ENCODE data around the gene KCTD13. TPM values are rescaled to one million over a fixed set of nuclear protein-coding genes. Genes with fewer than 3 reads are reported as not detected.
"Not testable (repeated sequence)": the region's sequence is repeated elsewhere in the genome, so short reads cannot be mapped to it uniquely, and the experiment has no call there.

Gene KCTD13
- total RNA-seq, 1 experiment from 2014 or later: 10.2 TPM

DNA sequence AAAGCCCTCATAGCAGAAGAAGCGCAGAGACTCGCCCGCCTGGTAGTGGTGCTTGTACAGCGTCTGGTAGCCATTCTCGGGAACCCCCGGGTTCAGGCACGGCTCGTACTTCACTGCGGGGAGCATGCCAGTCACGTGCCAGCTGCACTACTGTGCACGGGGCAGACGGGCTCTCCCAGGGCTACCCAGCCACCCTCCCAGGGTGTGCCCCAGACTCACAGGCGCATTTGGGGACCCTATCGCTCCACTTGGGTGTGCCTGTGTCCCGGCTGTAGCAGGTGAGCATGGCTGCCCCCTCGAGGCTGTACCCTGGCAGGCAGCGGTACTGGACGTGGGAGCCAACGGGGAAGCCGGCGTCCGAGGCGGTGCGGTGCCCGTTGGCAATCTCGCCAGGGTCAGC, 52.7 kb downstream of the KCTD13 start:
- no peak overlapping the region for H3K27ac ChIP-seq
- no peak for DNase-seq (ENCODE audit: low read depth in 1 of 2, low spot score in 2 of 2)
- no peaks in the 10 kb centered on the region for H3K4me1 ChIP-seq (replicated peaks)
- H3K36me3 ChIP-seq: no peaks in the 10 kb centered on the region
- no peak overlapping the region for H3K4me3 ChIP-seq
- H3K9me3 ChIP-seq (replicated peaks): no peaks in the 10 kb centered on the region
- H3K27me3 ChIP-seq (replicated peaks): peaks cover 7% of the 10 kb centered on the region

DNA sequence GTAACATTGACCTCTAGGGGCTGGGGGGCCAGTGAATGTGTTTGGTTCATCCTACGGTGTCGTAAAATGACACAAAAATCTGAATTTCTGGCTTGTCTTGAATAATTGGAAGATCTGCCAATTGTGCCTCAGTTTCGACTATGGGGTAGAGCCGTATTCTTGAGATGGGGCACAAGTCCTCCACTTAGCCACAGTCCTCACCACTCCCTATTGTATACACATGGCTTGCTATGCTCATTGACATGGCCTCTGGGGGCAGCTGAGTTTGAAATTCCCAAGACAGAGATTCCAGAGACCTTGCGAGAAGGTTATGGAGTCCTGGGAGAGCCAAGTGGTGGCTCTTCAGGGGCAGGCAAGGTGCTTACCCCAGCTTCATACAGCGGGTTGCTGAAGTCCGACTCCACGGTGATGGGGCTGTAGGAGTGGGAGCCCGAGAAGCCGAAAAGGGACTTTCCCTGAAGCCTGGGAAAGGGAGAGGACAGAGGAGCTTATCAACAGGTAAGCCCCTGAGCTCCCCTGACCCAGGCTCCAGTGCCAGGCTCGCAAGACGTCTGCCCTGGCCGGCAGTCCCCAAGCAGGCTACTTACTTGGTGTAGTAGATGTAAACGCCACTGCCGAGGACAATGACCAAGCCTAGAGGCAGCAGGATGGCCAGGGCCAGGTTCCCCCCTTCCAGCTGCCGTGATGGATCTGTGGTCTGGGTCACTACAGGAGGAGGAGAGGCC, 54.0 kb downstream of the KCTD13 start:
- no peaks in the 10 kb centered on the region for H3K36me3 ChIP-seq
- H3K27me3 ChIP-seq (replicated peaks): peaks cover 4% of the 10 kb centered on the region
- no peak overlapping the region for H3K4me3 ChIP-seq
- H3K27ac ChIP-seq: no peak overlapping the region
- H3K9me3 ChIP-seq (replicated peaks): no peaks in the 10 kb centered on the region
- no peak for DNase-seq (ENCODE audit: low read depth in 1 of 2, low spot score in 2 of 2)
- H3K4me1 ChIP-seq (replicated peaks): no peaks in the 10 kb centered on the region

DNA sequence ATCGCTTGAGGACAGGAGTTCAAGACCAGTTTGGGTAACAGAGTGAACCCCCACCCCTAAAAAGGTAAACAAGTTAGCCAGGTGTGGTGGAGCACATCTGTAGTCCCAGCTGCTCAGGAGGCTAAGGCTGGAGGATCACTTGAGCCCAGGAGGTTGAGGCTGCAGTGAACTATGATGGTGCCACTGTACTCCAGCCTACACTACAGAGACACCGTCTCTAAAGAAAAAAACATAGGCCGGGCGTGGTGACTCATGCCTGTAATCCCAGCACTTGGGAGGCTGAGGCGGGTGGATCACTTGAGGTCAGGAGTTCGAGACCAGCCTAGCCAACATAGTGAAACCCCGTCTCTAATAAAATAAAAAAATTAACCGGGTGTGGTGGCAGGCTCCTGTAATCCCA, 57.0 kb downstream of the KCTD13 start:
- not testable (repeated sequence) for DNase-seq (ENCODE audit: low read depth in 1 of 2, low spot score in 2 of 2); H3K4me3 ChIP-seq; H3K27me3 ChIP-seq (replicated peaks); H3K4me1 ChIP-seq (replicated peaks); H3K9me3 ChIP-seq (replicated peaks); H3K27ac ChIP-seq; H3K36me3 ChIP-seq

DNA sequence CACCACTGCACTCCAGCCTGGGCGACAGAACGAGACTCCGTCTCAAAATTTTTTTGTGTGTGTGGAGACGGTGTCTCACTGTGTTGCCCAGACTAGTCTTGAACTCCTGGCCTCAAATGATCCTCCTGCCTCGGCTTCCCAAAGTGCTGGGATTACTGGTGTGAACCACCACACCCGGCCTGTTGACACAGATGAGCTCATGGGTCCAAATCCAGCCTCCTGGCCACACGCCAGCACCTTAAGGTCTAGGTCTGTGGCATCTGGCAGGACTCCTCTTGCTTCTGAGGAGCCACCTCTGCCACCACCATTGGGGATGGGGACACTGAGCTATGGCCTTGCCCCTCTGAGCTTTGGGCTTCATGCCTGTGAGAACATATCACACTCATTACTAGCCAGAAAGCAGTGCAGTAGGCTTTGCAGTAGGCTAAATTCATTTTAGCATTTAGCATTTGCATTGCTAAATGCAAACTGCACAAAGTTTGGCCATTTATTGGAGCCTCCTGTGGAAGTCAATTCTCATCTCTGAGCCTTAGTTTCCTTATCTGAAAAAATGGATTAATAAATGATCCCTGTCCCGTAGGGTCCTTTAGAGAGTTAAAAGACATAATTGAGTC, 57.5 kb downstream of the KCTD13 start:
- Histone ChIP-seq H3K27me3 (replicated peaks) (no peaks in the 10 kb centered on the region), H3K4me3 (no peak overlapping the region), H3K27ac (no peak overlapping the region), H3K4me1 (replicated peaks) (peaks cover 3% of the 10 kb centered on the region; the same call in 1 of the 2 replicates), H3K9me3 (replicated peaks) (no peaks in the 10 kb centered on the region), H3K36me3 (no peaks in the 10 kb centered on the region)
- DNase-seq (ENCODE audit: low read depth in 1 of 2, low spot score in 2 of 2): no peak

DNA sequence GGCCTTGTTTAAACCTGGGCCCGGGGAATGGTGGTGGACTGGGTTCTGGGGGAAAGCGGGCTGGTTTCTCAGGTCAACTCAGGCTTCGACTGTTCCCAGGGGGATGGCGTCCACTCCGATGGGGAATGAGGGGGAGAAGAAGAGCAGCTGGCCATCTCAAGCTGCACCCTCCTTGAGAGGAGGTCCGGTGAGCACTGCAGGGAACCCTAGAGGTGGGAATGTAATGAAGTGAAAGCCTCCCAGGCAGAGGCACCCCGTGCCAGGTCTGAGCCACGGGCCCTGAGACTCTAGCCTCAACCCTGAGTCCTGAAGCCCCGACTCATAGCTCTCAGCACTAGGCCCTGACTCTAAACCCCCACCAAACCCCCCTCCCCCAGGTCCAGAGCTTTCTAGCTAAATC, 61.8 kb downstream of the KCTD13 start:
- no peak for DNase-seq (ENCODE audit: low read depth in 1 of 2, low spot score in 2 of 2)
- Histone ChIP-seq H3K27ac (no peak overlapping the region), H3K4me1 (replicated peaks) (peaks cover 9% of the 10 kb centered on the region; the same call in 1 of the 2 replicates), H3K27me3 (replicated peaks) (no peaks in the 10 kb centered on the region), H3K4me3 (no peak overlapping the region), H3K36me3 (peaks cover 23% of the 10 kb centered on the region), H3K9me3 (replicated peaks) (no peaks in the 10 kb centered on the region)

DNA sequence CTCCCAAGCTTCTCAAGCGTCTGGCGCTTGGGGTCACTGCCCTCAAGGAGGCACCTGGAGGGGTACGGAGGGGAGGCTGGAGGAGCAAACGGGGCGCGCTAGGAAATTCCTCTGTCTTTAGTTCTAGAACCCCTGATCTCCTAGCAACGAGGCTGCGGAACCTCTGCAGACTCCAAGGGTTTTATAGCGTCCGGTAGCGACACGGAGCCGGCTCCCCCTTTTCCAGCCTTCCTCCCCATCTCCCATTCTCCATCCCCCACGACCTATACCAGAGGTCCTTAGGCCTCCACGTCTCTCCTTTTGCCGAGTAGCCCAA, 62.4 kb downstream of the KCTD13 start:
- peak overlapping the region; percentile 70 for H3K4me3 ChIP-seq
- peaks cover 9% of the 10 kb centered on the region; the same call in 1 of the 2 replicates for H3K4me1 ChIP-seq (replicated peaks)
- H3K27me3 ChIP-seq (replicated peaks): no peaks in the 10 kb centered on the region
- H3K36me3 ChIP-seq: peaks cover 29% of the 10 kb centered on the region
- no peaks in the 10 kb centered on the region for H3K9me3 ChIP-seq (replicated peaks)
- DNase-seq (ENCODE audit: low read depth in 1 of 2, low spot score in 2 of 2): no peak
- no peak overlapping the region for H3K27ac ChIP-seq

DNA sequence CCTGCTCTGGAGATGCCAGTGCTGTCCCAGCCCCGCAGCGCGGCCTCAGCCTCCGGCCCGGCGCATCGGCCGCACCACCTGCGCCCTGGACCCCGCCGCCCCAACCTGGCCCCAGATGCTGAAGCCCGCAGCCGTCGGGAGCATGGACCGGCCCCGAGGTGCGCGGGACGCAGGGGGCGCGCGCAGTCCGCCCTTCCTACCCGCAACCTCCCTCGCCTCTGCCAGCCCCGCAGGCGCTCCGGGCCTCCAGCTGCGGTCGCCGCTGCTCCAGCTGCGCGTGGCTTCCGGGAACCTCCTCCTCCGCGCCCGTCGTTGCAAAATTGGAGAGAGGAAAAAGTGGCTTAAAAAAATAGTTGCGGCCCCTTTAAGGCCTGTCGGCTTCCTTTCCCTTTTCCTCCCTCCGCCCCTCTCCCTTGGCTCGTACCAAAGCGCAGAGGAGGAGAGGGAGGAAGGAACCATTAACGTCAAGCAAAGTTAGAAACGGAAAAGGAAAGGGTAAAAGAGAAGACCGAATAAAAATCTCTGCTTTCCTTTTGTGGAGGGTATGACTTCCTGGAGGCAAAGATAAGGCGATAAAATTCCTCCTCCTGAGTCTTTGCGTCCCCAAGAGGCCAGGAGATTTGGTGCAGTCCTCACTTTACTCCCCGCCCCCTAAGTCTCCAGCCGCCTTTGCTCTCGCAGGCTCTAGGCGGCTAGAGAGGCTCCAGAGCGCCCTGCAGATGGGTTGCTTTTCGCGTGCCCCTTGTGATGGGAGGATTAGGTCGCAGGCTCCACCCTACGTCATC, 63.0 kb downstream of the KCTD13 start, which contains the start of gene CDIPT:
Gene CDIPT, minus strand, starts transcription at position 343 of the 785 bp plus-strand sequence. CDS start 369 bp downstream, outside the sequence.
- Histone ChIP-seq H3K4me1 (replicated peaks) (peaks cover 9% of the 10 kb centered on the region; the same call in 1 of the 2 replicates), H3K9me3 (replicated peaks) (no peaks in the 10 kb centered on the region), H3K27ac (peak within 1 kb of the TSS; percentile 97), H3K36me3 (peaks cover 33% of the 10 kb centered on the region), H3K4me3 (peak within 1 kb of the TSS; percentile 70), H3K27me3 (replicated peaks) (no peaks in the 10 kb centered on the region)
- DNase-seq (ENCODE audit: low read depth in 1 of 2, low spot score in 2 of 2): peak; percentile 96 to 99

DNA sequence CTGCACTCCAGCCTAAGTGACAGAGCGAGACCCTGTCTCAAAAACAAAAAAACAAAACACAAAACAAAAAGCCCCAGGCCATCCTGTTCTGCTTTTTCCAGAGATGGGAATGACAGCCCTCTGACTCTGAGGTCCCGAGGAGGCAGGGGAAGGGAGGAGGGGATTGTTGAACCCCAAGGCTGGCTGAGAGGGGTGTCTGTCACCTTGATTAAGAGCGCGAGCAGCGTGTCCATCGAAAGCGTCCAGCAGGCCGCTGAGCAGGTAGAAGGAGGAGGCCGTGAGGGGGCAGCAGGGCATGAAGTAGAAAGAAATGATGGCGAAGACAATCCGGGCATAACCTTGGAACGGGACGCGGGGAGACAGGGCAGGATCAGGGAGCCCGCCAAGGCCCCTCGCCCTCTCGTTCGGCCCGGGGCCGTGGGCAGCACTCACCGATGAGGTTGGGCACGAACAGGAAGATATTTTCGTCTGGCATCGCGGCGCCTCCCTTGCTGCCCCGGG, 63.6 kb downstream of the KCTD13 start:
- H3K27ac ChIP-seq: no peak overlapping the region
- peak in 1 of 2 experiments; percentile 2 for DNase-seq (ENCODE audit: low read depth in 1 of 2, low spot score in 2 of 2)
- no peaks in the 10 kb centered on the region for H3K27me3 ChIP-seq (replicated peaks)
- peaks cover 9% of the 10 kb centered on the region; the same call in 1 of the 2 replicates for H3K4me1 ChIP-seq (replicated peaks)
- no peaks in the 10 kb centered on the region for H3K9me3 ChIP-seq (replicated peaks)
- peak overlapping the region; percentile 70 for H3K4me3 ChIP-seq
- H3K36me3 ChIP-seq: peaks cover 33% of the 10 kb centered on the region

DNA sequence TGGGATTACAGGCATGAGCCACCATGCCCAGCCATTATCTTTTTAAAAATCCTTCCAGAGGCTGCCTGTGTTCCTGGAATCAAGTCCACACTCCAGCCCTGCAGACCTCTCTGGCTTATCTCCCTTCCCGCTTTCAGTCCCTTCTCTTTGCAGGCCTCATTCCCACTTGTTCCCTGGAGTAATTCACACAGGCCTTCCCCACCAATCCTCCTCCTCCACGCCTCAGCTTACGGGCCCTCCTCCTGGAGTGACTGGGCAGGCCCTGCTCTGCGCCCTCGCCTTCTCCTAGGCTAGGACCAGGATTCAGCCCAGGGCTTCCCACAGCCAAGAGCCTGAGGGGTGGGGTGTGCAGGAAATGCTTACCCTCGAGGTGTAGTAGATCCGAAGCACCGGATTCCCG, 65.8 kb downstream of the KCTD13 start:
- no peak for DNase-seq (ENCODE audit: low read depth in 1 of 2, low spot score in 2 of 2)
- H3K27ac ChIP-seq: no peak overlapping the region
- H3K9me3 ChIP-seq (replicated peaks): no peaks in the 10 kb centered on the region
- no peaks in the 10 kb centered on the region for H3K27me3 ChIP-seq (replicated peaks)
- H3K36me3 ChIP-seq: peaks cover 33% of the 10 kb centered on the region
- peaks cover 9% of the 10 kb centered on the region; the same call in 1 of the 2 replicates for H3K4me1 ChIP-seq (replicated peaks)
- H3K4me3 ChIP-seq: no peak overlapping the region

DNA sequence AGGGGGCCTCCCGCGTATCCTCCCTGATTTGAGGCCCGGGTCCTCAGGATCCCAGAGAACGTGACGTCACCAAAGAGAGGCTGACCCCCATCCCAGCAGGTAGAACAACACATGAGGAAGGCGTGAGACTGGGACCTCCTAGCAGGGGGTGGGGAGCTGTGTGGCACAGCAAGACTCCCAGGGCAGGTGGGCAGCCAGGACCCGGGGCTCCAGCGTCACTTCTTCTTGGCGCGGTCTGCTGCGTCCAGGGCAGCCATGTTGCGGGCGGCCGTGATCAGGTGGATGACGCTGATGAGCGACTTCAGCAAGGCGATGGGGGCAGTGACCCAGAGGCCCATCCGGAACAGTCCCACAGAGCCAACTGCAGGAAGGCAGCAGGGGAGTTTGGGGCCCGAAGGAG, 67.1 kb downstream of the KCTD13 start:
- H3K27ac ChIP-seq: no peak overlapping the region
- peaks cover 9% of the 10 kb centered on the region; the same call in 1 of the 2 replicates for H3K4me1 ChIP-seq (replicated peaks)
- H3K9me3 ChIP-seq (replicated peaks): no peaks in the 10 kb centered on the region
- no peaks in the 10 kb centered on the region for H3K27me3 ChIP-seq (replicated peaks)
- H3K36me3 ChIP-seq: peaks cover 33% of the 10 kb centered on the region
- DNase-seq (ENCODE audit: low read depth in 1 of 2, low spot score in 2 of 2): no peak
- H3K4me3 ChIP-seq: no peak overlapping the region

DNA sequence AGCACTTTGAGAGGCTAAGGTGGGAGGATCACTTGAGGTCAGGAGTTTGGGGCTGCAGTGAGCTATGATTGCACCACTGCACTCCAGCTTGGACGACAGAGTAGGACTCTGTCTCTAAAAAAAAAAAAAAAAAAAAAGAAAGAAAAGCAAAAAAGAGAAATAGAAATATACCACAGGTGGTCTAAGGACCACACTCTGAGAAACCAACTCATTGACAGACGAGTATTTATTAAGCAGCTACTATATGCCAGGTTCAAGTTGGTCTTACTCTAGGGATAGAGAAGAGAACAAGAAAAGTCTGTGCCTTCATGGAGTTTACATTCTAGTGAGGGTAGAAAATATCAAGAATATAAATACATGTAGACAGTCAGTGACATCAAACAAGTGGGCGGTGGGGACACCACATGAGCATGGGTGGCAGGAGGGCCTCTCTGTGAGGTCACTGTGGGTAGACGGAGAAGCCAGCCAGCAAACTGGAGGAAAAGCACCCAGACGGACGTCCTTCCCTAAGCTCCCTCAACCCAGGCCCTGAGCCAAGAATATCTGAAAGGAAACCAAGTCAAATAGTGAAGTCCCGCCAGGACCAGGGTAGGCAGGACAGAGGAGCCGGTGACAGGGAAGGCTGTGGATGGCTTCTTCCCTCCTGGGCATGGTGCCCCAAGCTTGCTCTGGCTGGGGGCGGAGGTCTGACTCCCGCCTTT, 67.7 kb downstream of the KCTD13 start:
- no peaks in the 10 kb centered on the region for H3K27me3 ChIP-seq (replicated peaks)
- H3K4me1 ChIP-seq (replicated peaks): 0 out of 2 replicates have a peak, but pooled peaks cover 5% of the 10 kb centered on the region
- H3K9me3 ChIP-seq (replicated peaks): no peaks in the 10 kb centered on the region
- H3K36me3 ChIP-seq: peaks cover 33% of the 10 kb centered on the region
- H3K4me3 ChIP-seq: no peak overlapping the region
- no peak overlapping the region for H3K27ac ChIP-seq
- no peak for DNase-seq (ENCODE audit: low read depth in 1 of 2, low spot score in 2 of 2)

DNA sequence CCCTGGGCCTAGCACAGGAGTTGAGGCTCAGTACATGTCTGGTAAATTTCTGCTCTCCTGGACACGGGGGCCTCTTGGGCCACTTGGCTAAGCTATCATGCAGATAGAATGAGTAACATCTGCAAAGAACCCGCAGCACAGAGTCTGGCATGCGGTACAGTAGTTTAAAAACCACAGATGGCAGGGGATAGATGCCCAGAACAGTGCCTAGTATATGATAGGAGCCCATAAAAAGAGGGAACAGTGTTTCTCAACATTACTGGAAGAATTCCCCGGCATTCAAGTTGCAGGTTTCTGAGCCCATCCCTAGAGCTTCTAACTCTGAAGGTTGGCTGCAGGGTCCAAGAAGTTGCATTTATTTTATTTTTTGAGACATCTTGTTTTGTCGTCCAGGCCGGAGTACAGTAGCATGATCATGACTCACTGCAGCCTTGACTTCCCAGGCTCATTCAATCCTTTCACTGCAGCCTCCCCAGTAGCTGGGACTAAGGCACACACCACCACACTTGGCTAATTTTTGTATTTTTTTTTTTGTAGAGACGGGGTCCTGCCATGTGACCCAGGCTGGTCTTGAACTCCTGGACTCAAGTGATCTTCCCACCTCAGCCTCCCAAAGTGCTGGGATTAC, 68.8 kb downstream of the KCTD13 start:
- Histone ChIP-seq H3K4me1 (replicated peaks) (0 out of 2 replicates have a peak, but pooled peaks cover 5% of the 10 kb centered on the region), H3K4me3 (no peak overlapping the region), H3K27me3 (replicated peaks) (no peaks in the 10 kb centered on the region), H3K27ac (no peak overlapping the region), H3K9me3 (replicated peaks) (no peaks in the 10 kb centered on the region), H3K36me3 (peaks cover 30% of the 10 kb centered on the region)
- no peak for DNase-seq (ENCODE audit: low read depth in 1 of 2, low spot score in 2 of 2)
